GM12878 (cell line): Measurements from ENCODE around the gene TSHZ1.

Experiments
- ATF7 ChIP-seq: fragments of 450-650 bp; IDR thresholded peaks from 2 replicates; pipeline ENCODE4 v1.6.1; 2016; ENCODE audit warnings: low read depth, mild to moderate bottlenecking
- CREM ChIP-seq: IDR thresholded peaks from 2 replicates; pipeline ENCODE4 v1.6.1; 2014; ENCODE audit warnings: antibody characterized with exemption, low read depth
- CTCF ChIP-seq, 3 experiments: IDR thresholded peaks in 2 of 3; conservative IDR thresholded peaks in 1 of 3; 2 replicates each; pipeline ENCODE4 v1.5.1; 2011; ENCODE audit warnings: low read depth in 3 of 3, low read length in 3 of 3, mild to moderate bottlenecking in 3 of 3, control low read depth in 2 of 3, moderate library complexity in 2 of 3, inconsistent platforms in 1 of 3, mixed read lengths in 1 of 3; ENCODE audit not compliant: control insufficient read depth in 2 of 3, insufficient read depth in 1 of 3; ENCODE audit errors: extremely low read depth in 1 of 3
- CUX1 ChIP-seq: IDR thresholded peaks from 2 replicates; pipeline ENCODE4 v1.6.1; 2012; ENCODE audit warnings: improper control_type of control experiment, low read depth, low read length; ENCODE audit not compliant: insufficient replicate concordance
- PBX3 ChIP-seq: IDR thresholded peaks from 2 replicates; pipeline ENCODE4 v1.6.1; 2011; ENCODE audit warnings: mild to moderate bottlenecking, low read depth, low read length, moderate library complexity; ENCODE audit not compliant: insufficient replicate concordance
- POLR2A ChIP-seq: IDR thresholded peaks from 2 replicates; pipeline ENCODE4 v1.6.1; 2011; ENCODE audit warnings: low read depth, mild to moderate bottlenecking, low read length
- RAD21 ChIP-seq: IDR thresholded peaks from 2 replicates; pipeline ENCODE4 v1.6.1; 2011; ENCODE audit warnings: mild to moderate bottlenecking, low read depth, low read length, moderate library complexity; ENCODE audit not compliant: insufficient read depth
- RELA ChIP-seq: fragments of 450-650 bp; IDR thresholded peaks from 2 replicates; pipeline ENCODE4 v1.8.0; 2014; ENCODE audit warnings: borderline replicate concordance; ENCODE audit not compliant: partially characterized antibody
- SIN3A ChIP-seq: IDR thresholded peaks from 2 replicates; pipeline ENCODE4 v1.6.1; 2012; ENCODE audit warnings: low read depth, low read length, improper control_type of control experiment
- SMC3 ChIP-seq: IDR thresholded peaks from 2 replicates; pipeline ENCODE4 v1.6.1; 2011; ENCODE audit warnings: low read length, improper control_type of control experiment, borderline replicate concordance
- TAF1 ChIP-seq: IDR thresholded peaks from 2 replicates; pipeline ENCODE4 v1.6.1; 2011; ENCODE audit warnings: mild to moderate bottlenecking, low read depth, low read length, borderline replicate concordance
- ZBTB11 ChIP-seq: fragments of 450-650 bp; formaldehyde crosslinking; IDR thresholded peaks from 2 replicates; pipeline ENCODE4 v1.5.0; 2022; ENCODE audit warnings: mild to moderate bottlenecking, missing genetic modification characterization
- ZNF274 ChIP-seq: IDR thresholded peaks from one replicate; pipeline ENCODE4 v1.8.0; 2011; ENCODE audit not compliant: insufficient read length, insufficient read depth
- TF ChIP-seq, protein P1 (sequence below): IDR thresholded peaks from 2 replicates; pipeline ENCODE4 v1.6.1; 2012; ENCODE audit warnings: low read depth, low read length, improper control_type of control experiment

DNA sequence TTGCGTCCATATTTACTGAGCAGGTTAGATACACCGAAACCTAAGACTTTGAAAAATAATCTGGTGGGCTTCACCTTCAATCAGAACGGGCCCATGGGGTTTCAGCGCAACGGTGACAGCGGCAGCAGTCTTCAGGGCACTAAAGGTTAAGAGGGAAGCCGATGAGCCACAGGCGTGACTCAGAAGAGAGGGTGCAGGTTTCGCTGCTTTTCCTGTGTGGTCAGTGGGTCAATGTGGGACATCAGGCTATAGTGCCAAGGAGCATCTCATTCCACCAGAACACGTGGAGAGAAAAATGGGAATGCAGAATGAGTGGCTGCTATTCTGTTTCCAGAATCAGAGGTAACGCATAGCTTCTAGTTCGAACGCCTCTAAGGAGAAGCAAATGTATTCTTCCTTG is 10.5 kb upstream of the TSHZ1 start:
- TF ChIP-seq TAF1 (no peak), CREM (no peak), CTCF (IDR thresholded peaks at IDR 0.05 in 2 of 3, conservative IDR thresholded peaks at IDR 0.05 in 1 of 3; ENCODE audit: control insufficient read depth in 2 of 3, extremely low read depth in 1 of 3, insufficient read depth in 1 of 3, low read depth in 3 of 3, low read length in 3 of 3) (no peak), RELA (no peak), PBX3 (no peak), RAD21 (no peak), ZBTB11 (no peak), SIN3A (no peak), ZNF274 (no peak), POLR2A (no peak), ATF7 (no peak), SMC3 (no peak), CUX1 (no peak)
- TF ChIP-seq, protein P1, sequence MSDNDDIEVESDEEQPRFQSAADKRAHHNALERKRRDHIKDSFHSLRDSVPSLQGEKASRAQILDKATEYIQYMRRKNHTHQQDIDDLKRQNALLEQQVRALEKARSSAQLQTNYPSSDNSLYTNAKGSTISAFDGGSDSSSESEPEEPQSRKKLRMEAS: no peak
